Natural killer cell (primary cell): ENCODE results near the gene SPINK9. TPM values are rescaled to one million over a fixed set of nuclear protein-coding genes. Genes with fewer than 3 reads are reported as not detected.

Source experiments
- ATAC-seq, 3 donors: fragments of 150-1000 bp in 2 of 3; fragments of 200-7000 bp in 1 of 3; cut with Tn5 transposase; 1 replicate in 1 of 3; 2 replicates in 2 of 3; pipeline ENCODE4 v1.10.0; 2021; ENCODE audit warnings: mild to moderate bottlenecking in 2 of 3, moderate library complexity in 2 of 3
- DNase-seq, 2 donors: peaks; one replicate each; pipeline versions ENCODE4 v3.0.0 to v3.0.0-alpha.2; 2013 to 2021; ENCODE audit warnings: mixed read lengths in 1 of 2
- H3K27ac ChIP-seq: one replicate; pipeline ENCODE4 v1.5.1; 2013; ENCODE audit warnings: mild to moderate bottlenecking, low read length
- H3K27me3 ChIP-seq: one replicate; pipeline ENCODE4 v1.6.1; 2013; ENCODE audit warnings: low read length; ENCODE audit not compliant: control insufficient read depth, insufficient read depth
- H3K36me3 ChIP-seq: one replicate; pipeline ENCODE4 v1.6.1; 2013; ENCODE audit warnings: low read length; ENCODE audit not compliant: control insufficient read depth, insufficient read depth
- H3K4me1 ChIP-seq: one replicate; pipeline ENCODE4 v1.6.1; 2013; ENCODE audit warnings: low read length; ENCODE audit not compliant: control insufficient read depth, insufficient read depth
- H3K4me3 ChIP-seq: one replicate; pipeline ENCODE4 v1.5.1; 2013; ENCODE audit warnings: low read length
- H3K9me3 ChIP-seq: one replicate; pipeline ENCODE4 v1.6.1; 2013; ENCODE audit warnings: low read length; ENCODE audit not compliant: control insufficient read depth, insufficient read depth
- H3K27ac Mint-ChIP-seq, 2 donors: one replicate each; pipeline ENCODE4 v1.8.0; 2022; ENCODE audit warnings: mild to moderate bottlenecking in 2 of 2, mixed read lengths in 2 of 2, moderate library complexity in 1 of 2
- H3K27me3 Mint-ChIP-seq, 2 donors: one replicate each; pipeline ENCODE4 v1.8.0; 2022; ENCODE audit warnings: low read depth in 2 of 2, mixed read lengths in 2 of 2
- H3K36me3 Mint-ChIP-seq: one replicate; pipeline ENCODE4 v1.8.0; 2022; ENCODE audit warnings: mixed read lengths
- H3K4me1 Mint-ChIP-seq, 2 donors: one replicate each; pipeline ENCODE4 v1.8.0; 2022; ENCODE audit warnings: mixed read lengths in 2 of 2
- H3K4me3 Mint-ChIP-seq: one replicate; pipeline ENCODE4 v1.8.0; 2022; ENCODE audit warnings: mild to moderate bottlenecking, moderate library complexity, mixed read lengths
- H3K9me3 Mint-ChIP-seq, 2 donors: one replicate each; pipeline ENCODE4 v1.8.0; 2022; ENCODE audit warnings: mixed read lengths in 2 of 2
- WGBS: methylation state at CpG from one replicate; pipeline ENCODE4 v1.1.7; 2013; ENCODE audit warnings: missing lambda C conversion rate; ENCODE audit not compliant: insufficient coverage; 5-methylcytosine and 5-hydroxymethylcytosine counted together
- intact Hi-C: fragments of 100-400 bp; cut with micrococcal nuclease; formaldehyde crosslinking; loops from one replicate; pipeline ENCODE4 v1.14.2; 2022
- total RNA-seq, 4 donors: library from RNA; stranded (reverse); fragments of 120-200 nt in 1 of 4; gene quantifications; one replicate each; pipeline versions ENCODE4 v1.2.3 to v1.2.4, GENCODE V29; 2013 to 2022
- TF ChIP-seq, protein P1 (sequence below): fragments of 200-600 bp; IDR thresholded peaks from one replicate; pipeline ENCODE4 v1.8.0; 2022; ENCODE audit warnings: antibody characterized with exemption

Gene SPINK9
- total RNA-seq, 3 donors from 2014 or later (not counting 1 experiment from before 2014, with no cell fraction given) = not detected

- H3K9me3 ChIP-seq = no peaks in the 10 kb centered on the region
- H3K27ac ChIP-seq = no peak overlapping the region
- ATAC-seq (no peak), DNase-seq (no peak)
- no peak overlapping the region for H3K4me3 ChIP-seq
- H3K27me3 ChIP-seq = no peaks in the 10 kb centered on the region
- H3K36me3 ChIP-seq = no peaks in the 10 kb centered on the region
- H3K27me3 Mint-ChIP-seq = peaks cover 0 to 3% of the 10 kb centered on the region in 2 donors
- peaks cover 7% of the 10 kb centered on the region for H3K36me3 Mint-ChIP-seq
- WGBS = 65% methylated on average over 3 of the region's 3 CpGs
- intact Hi-C loops = no loop called here
- no peaks in the 10 kb centered on the region for H3K4me1 ChIP-seq
- TF ChIP-seq, protein P1, sequence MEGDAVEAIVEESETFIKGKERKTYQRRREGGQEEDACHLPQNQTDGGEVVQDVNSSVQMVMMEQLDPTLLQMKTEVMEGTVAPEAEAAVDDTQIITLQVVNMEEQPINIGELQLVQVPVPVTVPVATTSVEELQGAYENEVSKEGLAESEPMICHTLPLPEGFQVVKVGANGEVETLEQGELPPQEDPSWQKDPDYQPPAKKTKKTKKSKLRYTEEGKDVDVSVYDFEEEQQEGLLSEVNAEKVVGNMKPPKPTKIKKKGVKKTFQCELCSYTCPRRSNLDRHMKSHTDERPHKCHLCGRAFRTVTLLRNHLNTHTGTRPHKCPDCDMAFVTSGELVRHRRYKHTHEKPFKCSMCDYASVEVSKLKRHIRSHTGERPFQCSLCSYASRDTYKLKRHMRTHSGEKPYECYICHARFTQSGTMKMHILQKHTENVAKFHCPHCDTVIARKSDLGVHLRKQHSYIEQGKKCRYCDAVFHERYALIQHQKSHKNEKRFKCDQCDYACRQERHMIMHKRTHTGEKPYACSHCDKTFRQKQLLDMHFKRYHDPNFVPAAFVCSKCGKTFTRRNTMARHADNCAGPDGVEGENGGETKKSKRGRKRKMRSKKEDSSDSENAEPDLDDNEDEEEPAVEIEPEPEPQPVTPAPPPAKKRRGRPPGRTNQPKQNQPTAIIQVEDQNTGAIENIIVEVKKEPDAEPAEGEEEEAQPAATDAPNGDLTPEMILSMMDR = no peak
- H3K27ac Mint-ChIP-seq = no peak overlapping the region
- peaks cover 9 to 10% of the 10 kb centered on the region in 2 donors for H3K4me1 Mint-ChIP-seq
- H3K4me3 Mint-ChIP-seq = no peak overlapping the region
- H3K9me3 Mint-ChIP-seq = no peaks in the 10 kb centered on the region
These were observed 43.3 kb downstream of the SPINK9 start for GRCh38 chr5:148378670-148379069.

DNA sequence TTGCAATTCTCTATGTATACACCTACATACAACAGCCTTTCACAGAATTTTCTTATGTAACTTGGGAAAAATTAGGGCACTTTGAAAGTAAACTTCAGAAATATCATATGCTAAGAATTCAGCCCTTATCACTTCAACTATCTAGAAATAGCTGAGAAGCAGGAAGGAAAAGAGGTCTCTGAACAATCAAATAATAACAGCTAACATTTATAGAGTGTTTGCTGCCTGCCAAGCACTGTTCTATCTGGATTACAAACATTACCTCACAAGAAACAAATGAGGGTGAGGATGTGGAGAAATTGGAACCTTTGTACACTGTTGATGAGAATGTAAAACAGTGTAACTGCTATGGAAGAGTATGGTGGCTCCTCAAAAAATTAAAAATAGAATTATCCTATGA is 44.0 kb downstream of the SPINK9 start:
- H3K9me3 Mint-ChIP-seq = no peaks in the 10 kb centered on the region
- no peak overlapping the region for H3K4me3 ChIP-seq
- H3K27ac Mint-ChIP-seq = no peak overlapping the region
- peaks cover 16 to 17% of the 10 kb centered on the region in 2 donors for H3K4me1 Mint-ChIP-seq
- no peaks in the 10 kb centered on the region for H3K36me3 ChIP-seq
- intact Hi-C loops = no loop called here
- TF ChIP-seq, protein P1 = no peak
- H3K27ac ChIP-seq = no peak overlapping the region
- peaks cover 7% of the 10 kb centered on the region for H3K36me3 Mint-ChIP-seq
- DNase-seq (no peak), ATAC-seq (no peak)
- H3K9me3 ChIP-seq = no peaks in the 10 kb centered on the region
- peaks cover 4% of the 10 kb centered on the region for H3K4me1 ChIP-seq
- no peaks in the 10 kb centered on the region for H3K27me3 ChIP-seq
- no peak overlapping the region for H3K4me3 Mint-ChIP-seq
- peaks cover 0 to 3% of the 10 kb centered on the region in 2 donors for H3K27me3 Mint-ChIP-seq

- Histone ChIP-seq H3K4me1 (peaks cover 8% of the 10 kb centered on the region), H3K27me3 (no peaks in the 10 kb centered on the region), H3K27ac (no peak overlapping the region), H3K9me3 (no peaks in the 10 kb centered on the region), H3K36me3 (no peaks in the 10 kb centered on the region), H3K4me3 (no peak overlapping the region)
- H3K36me3 Mint-ChIP-seq = peaks cover 7% of the 10 kb centered on the region
- H3K4me1 Mint-ChIP-seq = peaks cover 37 to 41% of the 10 kb centered on the region in 2 donors
- DNase-seq = no peak
- 97% methylated on average over 3 of the region's 3 CpGs for WGBS
- no peak for ATAC-seq
- peak overlapping the region; percentile 62 for H3K4me3 Mint-ChIP-seq
- no peaks in the 10 kb centered on the region for H3K9me3 Mint-ChIP-seq
- peaks cover 0 to 3% of the 10 kb centered on the region in 2 donors for H3K27me3 Mint-ChIP-seq
- intact Hi-C loops = loop anchor here (5.0 kb wide), 1 partner anchor 965 kb away; the partner anchor contains the start of gene GRPEL2
- TF ChIP-seq, protein P1 = no peak
- H3K27ac Mint-ChIP-seq = no peak overlapping the region
These were observed 46.5 kb downstream of the SPINK9 start for GRCh38 chr5:148381906-148382305.

DNA sequence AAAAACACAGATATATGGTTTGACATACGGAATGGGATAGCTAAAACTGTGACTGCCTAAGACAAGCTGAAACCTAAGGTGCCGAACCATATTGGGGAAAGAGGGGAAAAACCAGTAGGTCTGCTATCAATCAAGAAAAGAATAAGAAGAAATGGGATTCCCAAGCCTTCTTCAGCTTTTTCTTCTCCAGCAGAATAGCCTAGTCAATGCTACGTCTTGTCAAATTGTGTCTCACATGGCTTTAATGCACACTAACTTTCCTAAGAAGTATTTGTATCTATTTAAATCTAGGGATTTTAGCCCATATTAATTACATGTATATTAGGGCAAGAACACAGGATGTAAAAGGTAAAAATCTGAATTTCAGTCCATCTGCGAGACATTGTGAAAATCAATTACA is 47.6 kb downstream of the SPINK9 start:
- H3K4me1 Mint-ChIP-seq = peaks cover 37 to 48% of the 10 kb centered on the region in 2 donors
- DNase-seq = no peak

More for the DNA sequence above, 47.6 kb downstream of the SPINK9 start:
- Histone ChIP-seq H3K4me3 (peak overlapping the region; percentile 93), H3K4me1 (peaks cover 8% of the 10 kb centered on the region), H3K36me3 (no peaks in the 10 kb centered on the region), H3K27ac (peak overlapping the region; percentile 97), H3K9me3 (no peaks in the 10 kb centered on the region), H3K27me3 (no peaks in the 10 kb centered on the region)
- Mint-ChIP-seq H3K9me3 (no peaks in the 10 kb centered on the region), H3K27me3 (peaks cover 0 to 3% of the 10 kb centered on the region in 2 donors), H3K36me3 (peaks cover 6% of the 10 kb centered on the region), H3K4me3 (peak overlapping the region; percentile 90), H3K27ac (peak overlapping the region; percentile 95 to 96)
- WGBS = 97% methylated on average over 2 of the region's 4 CpGs
- ATAC-seq = no peak
- TF ChIP-seq, protein P1 = no peak
- intact Hi-C loops = loop anchor here (5.0 kb wide), 1 partner anchor 964 kb away; the partner anchor contains the start of gene GRPEL2
